ENCODE data around the gene B4GALNT3.

GRCh38 chr12:466762-467161 lies 7.0 kb downstream of the B4GALNT3 start:
- TF ChIP-seq FOXP2 (optimal IDR thresholded peaks at IDR 0.05; ENCODE audit: borderline replicate concordance, extremely low read depth, extremely low read length, insufficient read depth), result no peak
- TF ChIP-seq TAF1 (IDR thresholded peaks at IDR 0.05; ENCODE audit: borderline replicate concordance, insufficient read depth, low read length), result no peak

Data from PFSK-1 (cell line).